CD4-positive, alpha-beta T cell treated with Interleukin-15 for 1 hour (primary cell): Measurements from ENCODE around the gene SLC16A12.
"Not testable (repeated sequence)": the region's sequence is repeated elsewhere in the genome, so short reads cannot be mapped to it uniquely, and the experiment has no call there.

Experiments used
- DNase-seq: peaks from one replicate; pipeline ENCODE4 v3.0.0-alpha.2; 2020

SLC16A12 gene

GRCh38 chr10:89468191-89468965 lies 67.0 kb downstream of the SLC16A12 start:
- DNase-seq, result no peak

GRCh38 chr10:89466599-89467035 lies 68.8 kb downstream of the SLC16A12 start:
- no peak for DNase-seq

GRCh38 chr10:89465196-89465595 lies 70.2 kb downstream of the SLC16A12 start:
- DNase-seq, result no peak

GRCh38 chr10:89463846-89464537 lies 71.4 kb downstream of the SLC16A12 start:
- DNase-seq, result no peak

GRCh38 chr10:89458784-89459183 lies 76.6 kb downstream of the SLC16A12 start:
- no peak for DNase-seq

GRCh38 chr10:89458291-89458690 lies 77.1 kb downstream of the SLC16A12 start:
- no peak for DNase-seq

GRCh38 chr10:89454561-89455347 lies 80.6 kb downstream of the SLC16A12 start:
- DNase-seq, result no peak

GRCh38 chr10:89452193-89452592 lies 83.2 kb downstream of the SLC16A12 start:
- no peak for DNase-seq

GRCh38 chr10:89450901-89451300 lies 84.5 kb downstream of the SLC16A12 start:
- no peak for DNase-seq

GRCh38 chr10:89444819-89445218 lies 90.6 kb downstream of the SLC16A12 start:
- DNase-seq, result not testable (repeated sequence)

- DNase-seq, result no peak
These were observed 93.1 kb downstream of the SLC16A12 start for GRCh38 chr10:89442289-89442688.

- no peak for DNase-seq
These were observed 95.0 kb downstream of the SLC16A12 start for GRCh38 chr10:89440226-89441009.

- no peak for DNase-seq
These were observed 96.9 kb downstream of the SLC16A12 start for GRCh38 chr10:89438525-89438924.

GRCh38 chr10:89431977-89432376 lies 103.4 kb downstream of the SLC16A12 start:
- no peak for DNase-seq

- no peak for DNase-seq
These were observed 106.5 kb downstream of the SLC16A12 start for GRCh38 chr10:89428877-89429276.

- DNase-seq, result no peak
These were observed 107.8 kb downstream of the SLC16A12 start for GRCh38 chr10:89427629-89428028.

GRCh38 chr10:89426230-89426868 lies 109.0 kb downstream of the SLC16A12 start:
- no peak for DNase-seq

GRCh38 chr10:89425000-89425399 lies 110.4 kb downstream of the SLC16A12 start:
- no peak for DNase-seq

GRCh38 chr10:89421018-89421476 lies 114.3 kb downstream of the SLC16A12 start:
- DNase-seq, result no peak

- DNase-seq, result no peak
These were observed 115.8 kb downstream of the SLC16A12 start for GRCh38 chr10:89419548-89419947.

- DNase-seq, result no peak
These were observed 118.9 kb downstream of the SLC16A12 start for GRCh38 chr10:89416465-89416864.
